HG02642 (cell line): ENCODE measurements around the gene B4GALT1.

Experiments used
- ATAC-seq: cut with Tn5 transposase; IDR thresholded peaks from one replicate; pipeline ENCODE4 v1.9.1; 2021; ENCODE audit warnings: mild to moderate bottlenecking; ENCODE audit not compliant: unreplicated experiment, poor library complexity

The B4GALT1 gene, protein sequence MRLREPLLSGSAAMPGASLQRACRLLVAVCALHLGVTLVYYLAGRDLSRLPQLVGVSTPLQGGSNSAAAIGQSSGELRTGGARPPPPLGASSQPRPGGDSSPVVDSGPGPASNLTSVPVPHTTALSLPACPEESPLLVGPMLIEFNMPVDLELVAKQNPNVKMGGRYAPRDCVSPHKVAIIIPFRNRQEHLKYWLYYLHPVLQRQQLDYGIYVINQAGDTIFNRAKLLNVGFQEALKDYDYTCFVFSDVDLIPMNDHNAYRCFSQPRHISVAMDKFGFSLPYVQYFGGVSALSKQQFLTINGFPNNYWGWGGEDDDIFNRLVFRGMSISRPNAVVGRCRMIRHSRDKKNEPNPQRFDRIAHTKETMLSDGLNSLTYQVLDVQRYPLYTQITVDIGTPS

GRCh38 chr9:33167084-33167971, at the start of gene B4GALT1:
TSS of gene B4GALT1 (minus strand) at chr9:33167336. CDS start at chr9:33167169, 167 bp downstream.
- peak; percentile 64 for ATAC-seq

DNA sequence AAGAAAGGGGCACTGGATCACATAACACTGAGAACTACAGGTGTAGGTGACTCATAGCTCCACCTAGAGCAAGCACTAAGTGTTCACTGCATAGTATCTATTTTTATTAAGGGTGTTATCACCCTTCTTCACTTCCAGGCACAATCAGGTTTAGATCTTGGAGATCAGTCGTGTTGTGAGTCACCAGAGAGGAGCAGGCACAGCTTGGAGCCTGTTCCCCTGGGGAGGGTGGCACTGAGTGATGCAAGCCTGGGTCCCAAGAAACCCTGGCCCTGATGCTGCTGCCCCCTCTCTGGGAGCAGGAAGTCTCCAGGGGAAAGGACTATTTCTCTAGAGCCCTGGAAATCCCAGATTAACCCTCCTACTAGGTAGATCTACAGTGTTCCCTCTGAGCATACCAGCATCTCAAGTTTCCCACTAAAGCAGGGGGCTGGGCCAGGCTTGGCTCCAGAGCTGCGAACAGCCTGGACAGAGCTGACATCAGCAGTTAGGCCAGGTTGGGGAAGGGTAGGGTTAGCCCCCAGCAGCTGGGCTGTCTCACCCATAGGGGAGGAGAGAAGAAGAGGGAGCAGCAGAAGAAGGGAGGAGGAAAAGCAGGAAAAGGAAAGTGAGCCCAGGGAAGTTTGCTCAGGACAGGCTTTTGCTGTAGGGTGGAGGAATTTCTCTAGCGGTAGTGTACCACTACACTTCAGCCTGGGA, 44.7 kb upstream of the B4GALT1 start:
- ATAC-seq = no peak

- ATAC-seq = no peak
Measured at GRCh38 chr9:33210006-33210715, 43.0 kb upstream of the B4GALT1 start.

DNA sequence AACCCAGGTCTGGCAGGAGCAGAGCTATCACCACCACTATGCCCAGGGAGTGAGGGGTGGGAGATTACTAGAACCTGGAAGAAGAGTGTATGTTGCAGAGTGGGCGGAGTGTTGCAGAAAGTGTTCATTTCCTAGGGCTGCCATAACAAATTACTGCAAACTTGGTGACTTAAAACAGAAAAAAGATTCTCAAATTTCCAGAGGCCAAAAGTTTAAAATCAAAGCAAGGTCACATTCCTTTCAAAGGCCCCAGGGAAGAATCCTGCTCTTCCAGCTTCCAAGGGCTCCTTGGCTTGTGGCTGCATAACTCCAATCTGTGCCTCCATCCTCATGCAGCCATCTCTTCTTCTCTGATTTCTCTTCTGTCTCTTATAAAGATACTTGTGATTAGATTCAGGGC, 42.3 kb upstream of the B4GALT1 start:
- ATAC-seq = no peak

- ATAC-seq = peak; percentile 99
Measured at GRCh38 chr9:33202552-33203201, 35.5 kb upstream of the B4GALT1 start.

DNA sequence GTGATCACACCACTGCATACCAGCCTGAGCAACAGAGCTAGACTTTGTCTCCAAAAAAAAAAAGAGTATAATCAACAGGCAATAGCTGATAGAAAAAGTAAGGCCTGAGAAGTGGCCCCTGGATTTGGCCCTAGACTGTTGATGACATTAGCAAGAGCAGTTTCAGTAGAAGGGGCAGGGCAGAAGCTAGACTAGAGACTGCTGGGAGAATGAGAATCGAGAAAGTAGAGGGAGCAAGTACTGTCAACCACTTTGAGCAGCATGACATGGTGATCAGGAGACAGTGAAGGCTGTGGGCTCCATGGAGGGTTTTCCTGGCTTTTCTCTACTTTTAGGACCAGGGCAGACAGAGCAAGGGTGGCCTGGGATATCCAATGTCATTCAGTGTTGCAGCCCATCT, 34.9 kb upstream of the B4GALT1 start:
- ATAC-seq = peak; percentile 36

GRCh38 chr9:33198165-33198564, 31.0 kb upstream of the B4GALT1 start:
- no peak for ATAC-seq

GRCh38 chr9:33197279-33198152, 30.4 kb upstream of the B4GALT1 start:
- no peak for ATAC-seq

GRCh38 chr9:33196736-33197135, 29.6 kb upstream of the B4GALT1 start:
- no peak for ATAC-seq

DNA sequence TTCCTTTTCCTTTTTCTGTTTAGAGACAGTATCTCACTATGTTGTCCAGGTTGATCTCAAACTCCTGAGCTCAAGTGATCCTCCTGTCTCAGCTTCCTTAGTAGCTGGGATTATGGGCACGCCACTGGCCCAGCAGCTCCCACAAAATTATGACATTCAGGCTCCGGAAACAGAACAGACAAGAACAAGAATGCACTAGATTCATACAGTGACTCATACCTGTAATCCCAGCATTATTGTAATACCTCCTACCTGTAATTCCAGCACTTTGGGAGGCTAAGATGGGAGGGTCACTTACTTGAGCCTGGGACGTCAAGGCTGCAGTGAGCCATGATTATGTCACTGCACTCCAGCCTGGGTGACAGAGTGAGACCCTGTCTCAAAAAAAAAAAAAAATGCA, 26.7 kb upstream of the B4GALT1 start:
- ATAC-seq = no peak

- no peak for ATAC-seq
Measured at GRCh38 chr9:33192493-33193255, 25.5 kb upstream of the B4GALT1 start.

- ATAC-seq = no peak
Measured at GRCh38 chr9:33190021-33190705, 23.0 kb upstream of the B4GALT1 start.

DNA sequence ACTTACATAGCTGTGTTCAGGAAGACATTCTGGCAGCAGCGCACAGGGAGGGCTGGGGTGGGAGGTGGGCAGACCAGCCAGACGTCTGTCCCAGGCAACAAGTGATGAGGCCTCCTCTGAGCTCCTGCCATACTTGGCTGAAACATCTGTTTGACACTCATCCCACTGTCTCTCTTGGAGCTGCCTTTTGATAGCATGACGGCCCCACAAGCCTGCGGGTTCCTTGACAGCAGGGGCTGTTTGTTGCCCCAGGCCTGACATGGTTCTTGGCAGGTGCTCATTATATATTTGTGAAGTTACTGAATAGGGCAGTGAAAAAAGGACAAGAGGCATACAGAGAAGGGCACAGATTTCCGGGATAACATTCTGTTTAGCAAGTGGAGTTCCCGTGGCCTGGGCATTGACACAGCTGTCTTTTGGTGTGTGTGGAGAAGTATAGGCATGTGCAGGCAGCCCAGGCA, 22.2 kb upstream of the B4GALT1 start:
- ATAC-seq = no peak

GRCh38 chr9:33188711-33189110, 21.6 kb upstream of the B4GALT1 start:
- no peak for ATAC-seq

- ATAC-seq = no peak
Measured at GRCh38 chr9:33187519-33188218, 20.5 kb upstream of the B4GALT1 start.

- ATAC-seq = no peak
Measured at GRCh38 chr9:33186457-33187168, 19.5 kb upstream of the B4GALT1 start.
